ENCODE data around the gene NENF. TPM values are rescaled to one million over a fixed set of nuclear protein-coding genes. Genes with fewer than 3 reads are reported as not detected.
A peak's percentile ranks its signal among the peaks of the same experiment; 100 is the strongest.

NENF gene
- total RNA-seq, 3 donors from 2014 or later: 30.6 to 43.0 (median 32.5) TPM

- intact Hi-C loops (cut with DNase I, micrococcal nuclease): no loop called here
- no peaks in the 10 kb centered on the region for H3K9me3 ChIP-seq
- no peak for TF ChIP-seq CTCF (IDR thresholded peaks at IDR 0.05)
- no peaks in the 10 kb centered on the region for H3K36me3 ChIP-seq (ENCODE audit: low read depth)
- no peak overlapping the region for H3K4me3 ChIP-seq
- DNase-seq: no peak
- no peak for ATAC-seq
- peaks cover 15% of the 10 kb centered on the region for H3K4me1 ChIP-seq (ENCODE audit: low read depth)
Observed at GRCh38 chr1:212481438-212481767, 48.7 kb downstream of the NENF start.

- Histone ChIP-seq H3K36me3 (ENCODE audit: low read depth) (no peaks in the 10 kb centered on the region), H3K9me3 (no peaks in the 10 kb centered on the region), H3K4me3 (no peak overlapping the region), H3K4me1 (ENCODE audit: low read depth) (peaks cover 14% of the 10 kb centered on the region)
- TF ChIP-seq CTCF (IDR thresholded peaks at IDR 0.05): no peak
- no peak for DNase-seq
- intact Hi-C loops (cut with DNase I, micrococcal nuclease): no loop called here
- ATAC-seq: peak; percentile 34
Observed at GRCh38 chr1:212482006-212482636, 49.4 kb downstream of the NENF start.

GRCh38 chr1:212482637-212483441, 50.1 kb downstream of the NENF start:
- peak; percentile 47 for ATAC-seq
- Histone ChIP-seq H3K36me3 (ENCODE audit: low read depth) (no peaks in the 10 kb centered on the region), H3K4me3 (no peak overlapping the region), H3K4me1 (ENCODE audit: low read depth) (peaks cover 12% of the 10 kb centered on the region), H3K9me3 (no peaks in the 10 kb centered on the region)
- TF ChIP-seq CTCF (IDR thresholded peaks at IDR 0.05): no peak
- peak in 1 of 3 donors; percentile 41 for DNase-seq
- intact Hi-C loops (cut with DNase I, micrococcal nuclease): no loop called here

GRCh38 chr1:212484701-212485570, 52.2 kb downstream of the NENF start:
- Histone ChIP-seq H3K4me1 (ENCODE audit: low read depth) (peaks cover 5% of the 10 kb centered on the region), H3K36me3 (ENCODE audit: low read depth) (no peaks in the 10 kb centered on the region), H3K4me3 (no peak overlapping the region), H3K9me3 (no peaks in the 10 kb centered on the region)
- DNase-seq (no peak), ATAC-seq (no peak)
- TF ChIP-seq CTCF (IDR thresholded peaks at IDR 0.05): no peak
- intact Hi-C loops (cut with DNase I, micrococcal nuclease): no loop called here

- intact Hi-C loops (cut with DNase I, micrococcal nuclease): no loop called here
- H3K9me3 ChIP-seq: no peaks in the 10 kb centered on the region
- DNase-seq (no peak), ATAC-seq (no peak)
- no peak for TF ChIP-seq CTCF (IDR thresholded peaks at IDR 0.05)
- H3K4me3 ChIP-seq: no peak overlapping the region
- peaks cover 5% of the 10 kb centered on the region for H3K4me1 ChIP-seq (ENCODE audit: low read depth)
- H3K36me3 ChIP-seq (ENCODE audit: low read depth): no peaks in the 10 kb centered on the region
Observed at GRCh38 chr1:212485571-212485912, 52.8 kb downstream of the NENF start.
